NCI-H226 (cell line): Measurements from ENCODE around the gene MSGN1.

Experiments
- DNase-seq: peaks from one replicate; pipeline ENCODE4 v3.0.0-alpha.2; 2015

MSGN1 gene

GRCh38 chr2:17816396-17817245, at the start of gene MSGN1:
MSGN1 (plus strand) TSS chr2:17816460; CDS start chr2:17816519, 59 bp downstream.
- DNase-seq: no peak

- no peak for DNase-seq
Observed at GRCh38 chr2:17768894-17769293, 47.4 kb upstream of the MSGN1 start.

- DNase-seq: no peak
Observed at GRCh38 chr2:17771956-17772355, 44.3 kb upstream of the MSGN1 start.

GRCh38 chr2:17772532-17772931, 43.7 kb upstream of the MSGN1 start:
- no peak for DNase-seq

GRCh38 chr2:17780546-17780945, 35.7 kb upstream of the MSGN1 start:
- DNase-seq: no peak

- DNase-seq: no peak
Observed at GRCh38 chr2:17781482-17781881, 34.8 kb upstream of the MSGN1 start.

GRCh38 chr2:17786727-17787126, 29.5 kb upstream of the MSGN1 start:
- no peak for DNase-seq

GRCh38 chr2:17788773-17789172, 27.5 kb upstream of the MSGN1 start:
- DNase-seq: no peak

- no peak for DNase-seq
Observed at GRCh38 chr2:17790536-17790935, 25.7 kb upstream of the MSGN1 start.

- no peak for DNase-seq
Observed at GRCh38 chr2:17791121-17791816, 25.0 kb upstream of the MSGN1 start.

GRCh38 chr2:17791817-17792130, 24.5 kb upstream of the MSGN1 start:
- no peak for DNase-seq

GRCh38 chr2:17792515-17792914, 23.7 kb upstream of the MSGN1 start:
- DNase-seq: no peak

GRCh38 chr2:17793296-17793695, 23.0 kb upstream of the MSGN1 start:
- no peak for DNase-seq

- DNase-seq: no peak
Observed at GRCh38 chr2:17793803-17794354, 22.4 kb upstream of the MSGN1 start.

- no peak for DNase-seq
Observed at GRCh38 chr2:17795309-17795708, 21.0 kb upstream of the MSGN1 start.

GRCh38 chr2:17798338-17798737, 17.9 kb upstream of the MSGN1 start:
- DNase-seq: no peak

GRCh38 chr2:17799301-17800120, 16.7 kb upstream of the MSGN1 start:
- DNase-seq: no peak

- no peak for DNase-seq
Observed at GRCh38 chr2:17800219-17800618, 16.0 kb upstream of the MSGN1 start.

- DNase-seq: no peak
Observed at GRCh38 chr2:17800693-17801458, 15.4 kb upstream of the MSGN1 start.

- DNase-seq: no peak
Observed at GRCh38 chr2:17803497-17803896, 12.8 kb upstream of the MSGN1 start.

- no peak for DNase-seq
Observed at GRCh38 chr2:17804358-17804757, 11.9 kb upstream of the MSGN1 start.

GRCh38 chr2:17805166-17805565, 11.1 kb upstream of the MSGN1 start:
- DNase-seq: no peak
